HL-60 (cell line): Measurements from ENCODE around the gene IKZF5.

Experiments used
- DNase-seq, 2 experiments: peaks; one replicate each; pipeline ENCODE4 v3.0.0-alpha.2; 2010 to 2020; ENCODE audit warnings: low read depth in 1 of 2, low spot score in 1 of 2
- H3K27ac ChIP-seq: fragments of 250-450 bp; sonication (Bioruptor Pico); replicated peaks from 2 replicates; pipeline ENCODE4 v1.5.1; 2020; ENCODE audit warnings: mild to moderate bottlenecking, moderate library complexity
- H3K27me3 ChIP-seq: fragments of 250-450 bp; sonication (Bioruptor Pico); 2 replicates; pipeline ENCODE4 v1.5.1; 2021; ENCODE audit warnings: mild to moderate bottlenecking, moderate library complexity; ENCODE audit not compliant: insufficient read depth, poor library complexity, severe bottlenecking
- H3K4me3 ChIP-seq: replicated peaks from 2 replicates; pipeline ENCODE4 v1.5.1; 2011; ENCODE audit warnings: mild to moderate bottlenecking, control low read depth, low read length; ENCODE audit not compliant: insufficient read depth
- CTCF ChIP-seq: IDR thresholded peaks from one replicate; pipeline ENCODE4 v1.5.1; 2011; ENCODE audit warnings: low read length, control low read depth, inconsistent platforms; ENCODE audit not compliant: insufficient read depth
- GABPA ChIP-seq: IDR thresholded peaks from 2 replicates; pipeline ENCODE4 v1.6.1; 2012; ENCODE audit warnings: low read depth
- POLR2AphosphoS5 ChIP-seq: IDR thresholded peaks from 2 replicates; pipeline ENCODE4 v1.6.1; 2012; ENCODE audit warnings: low read depth
- REST ChIP-seq: IDR thresholded peaks from 2 replicates; pipeline ENCODE4 v1.6.1; 2012; ENCODE audit warnings: low read depth; ENCODE audit not compliant: insufficient replicate concordance
- SPI1 ChIP-seq: IDR thresholded peaks from 2 replicates; pipeline ENCODE4 v1.6.1; 2012; ENCODE audit warnings: low read depth, mild to moderate bottlenecking, borderline replicate concordance

Gene IKZF5

GRCh38 chr10:123034332-123034731 is 25.7 kb upstream of the IKZF5 start:
- no peak for TF ChIP-seq GABPA
- no peak for TF ChIP-seq REST
- no peak for TF ChIP-seq SPI1
- TF ChIP-seq CTCF, result no peak
- Histone ChIP-seq H3K27me3 (no peaks in the 10 kb centered on the region), H3K27ac (no peak overlapping the region), H3K4me3 (no peak overlapping the region)
- DNase-seq, result no peak

GRCh38 chr10:123031124-123031523 is 22.5 kb upstream of the IKZF5 start:
- TF ChIP-seq CTCF (no peak), REST (no peak), SPI1 (no peak), GABPA (no peak), POLR2AphosphoS5 (no peak)
- no peak for DNase-seq
- no peak overlapping the region for H3K27ac ChIP-seq
- H3K4me3 ChIP-seq, result no peak overlapping the region
- no peaks in the 10 kb centered on the region for H3K27me3 ChIP-seq

GRCh38 chr10:123027861-123028260 is 19.3 kb upstream of the IKZF5 start:
- DNase-seq, result no peak
- TF ChIP-seq GABPA (no peak), REST (no peak), SPI1 (no peak), POLR2AphosphoS5 (no peak)
- no peak overlapping the region for H3K4me3 ChIP-seq
- H3K27ac ChIP-seq, result no peak overlapping the region
- no peaks in the 10 kb centered on the region for H3K27me3 ChIP-seq

- H3K27ac ChIP-seq, result no peak overlapping the region
- no peaks in the 10 kb centered on the region for H3K27me3 ChIP-seq
- TF ChIP-seq REST (no peak), GABPA (no peak), SPI1 (no peak), CTCF (no peak), POLR2AphosphoS5 (no peak)
- no peak for DNase-seq
- H3K4me3 ChIP-seq, result no peak overlapping the region
These were observed 17.7 kb upstream of the IKZF5 start for GRCh38 chr10:123026302-123026701.
